ENCODE data around the gene BCL2L13.
"Not testable (repeated sequence)": the region's sequence is repeated elsewhere in the genome, so short reads cannot be mapped to it uniquely, and the experiment has no call there.

Gene BCL2L13

DNA sequence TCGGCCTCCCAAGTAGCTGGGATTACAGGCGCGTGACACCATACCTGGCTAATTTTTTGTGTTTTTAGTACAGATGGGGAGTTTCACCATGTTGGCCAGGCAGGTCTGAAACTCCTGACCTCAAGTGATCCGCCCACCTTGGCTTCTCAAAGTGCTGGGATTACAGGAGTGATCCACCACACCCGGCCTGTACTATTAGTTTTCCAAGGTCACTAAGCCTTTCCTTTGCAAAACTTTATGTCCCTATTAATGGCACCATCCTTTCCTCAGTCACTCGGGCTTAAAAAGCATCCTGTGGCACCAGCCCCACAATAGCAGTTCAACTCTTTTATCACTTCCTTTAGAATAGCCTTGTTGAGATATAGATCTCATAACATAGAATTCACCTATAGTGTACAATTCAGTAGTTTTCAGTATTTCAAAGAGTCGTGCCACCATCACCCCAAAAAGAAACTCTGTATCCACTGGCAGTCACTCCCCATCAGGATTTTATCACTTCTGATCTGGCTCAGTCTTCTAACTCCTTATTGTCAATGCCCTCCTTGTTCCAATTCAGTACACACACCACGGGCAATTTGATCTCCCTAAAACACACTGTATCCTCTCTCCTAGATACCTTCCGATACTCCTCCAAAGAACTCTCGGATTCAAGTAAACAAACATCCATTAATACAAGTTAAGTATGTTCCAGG is 921 bp upstream of the BCL2L13 start:
- DNase-seq: no peak

DNA sequence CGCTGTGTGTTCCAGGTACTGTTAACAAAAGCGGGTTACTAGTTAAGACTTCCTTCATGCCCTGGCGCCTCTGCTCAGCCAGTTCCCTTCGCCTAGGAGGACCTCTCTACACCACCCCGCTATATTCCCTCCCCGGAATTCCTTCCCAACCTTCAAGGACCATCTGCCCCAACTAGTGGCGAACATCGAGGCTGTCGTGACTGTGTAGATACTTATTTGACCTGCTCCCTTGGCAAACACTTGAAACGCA is 450 bp upstream of the BCL2L13 start:
- DNase-seq: peak; percentile 72

DNA sequence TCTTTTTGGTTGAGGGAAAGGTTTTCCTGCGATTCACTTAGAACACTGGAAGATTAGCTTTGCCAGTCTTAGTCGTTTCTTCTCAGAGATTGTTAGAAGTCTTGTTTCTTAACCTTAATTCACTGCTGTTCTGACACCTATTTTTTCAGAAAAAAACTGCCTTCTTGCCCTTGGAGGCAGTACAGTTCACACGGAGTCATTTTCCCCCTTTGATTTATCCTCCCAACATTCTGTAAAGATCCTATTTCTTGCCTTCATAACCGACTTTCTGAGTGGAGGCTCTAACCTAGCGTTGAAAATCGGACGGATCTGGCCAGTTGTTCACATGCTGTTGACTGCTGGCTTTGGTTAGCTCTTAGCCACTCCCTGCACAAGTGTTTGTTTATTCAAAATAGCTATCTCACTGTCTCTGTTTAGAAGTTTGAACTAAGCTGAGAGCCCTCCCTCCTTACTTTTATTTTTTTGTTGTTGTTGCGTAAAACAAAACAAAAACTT is 737 bp downstream of the BCL2L13 start:
- DNase-seq: peak; percentile 13

DNA sequence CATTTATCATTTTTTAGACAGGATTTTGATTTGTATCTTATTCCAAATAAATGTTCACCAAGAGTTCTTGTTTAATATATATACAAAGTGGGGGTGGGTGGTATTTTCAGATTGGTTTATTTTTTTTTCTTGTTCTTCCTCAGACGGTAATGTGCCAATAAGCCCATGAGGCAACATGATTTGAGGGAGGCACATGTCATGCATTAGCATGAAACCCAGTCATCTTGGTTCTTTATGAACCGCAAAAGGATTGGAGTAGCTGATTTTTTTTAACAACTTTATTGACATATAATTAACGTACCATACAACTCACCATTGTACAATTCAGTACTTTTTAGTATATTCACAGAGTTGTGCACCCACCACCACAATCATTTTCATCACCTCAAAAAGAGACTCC is 2.7 kb downstream of the BCL2L13 start:
- no peak for DNase-seq

DNA sequence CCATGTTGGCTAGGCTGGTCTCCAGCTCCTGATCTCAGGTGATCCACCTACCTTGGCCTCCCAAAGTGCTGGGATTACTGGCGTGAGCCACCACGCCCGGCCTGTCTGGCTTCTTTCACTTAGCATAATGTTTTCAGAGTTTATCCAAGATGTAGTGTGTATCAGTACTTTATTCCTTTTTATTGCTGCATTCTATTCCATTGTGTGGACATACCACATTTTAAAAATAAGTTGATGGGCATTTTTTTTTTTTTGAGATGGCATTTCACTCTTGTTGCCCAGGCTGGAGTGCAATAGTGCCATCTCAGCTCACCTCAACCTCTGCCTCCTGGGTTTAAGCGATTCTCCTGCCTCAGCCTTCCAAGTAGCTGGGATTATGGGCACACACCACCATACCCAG is 3.8 kb downstream of the BCL2L13 start:
- DNase-seq: not testable (repeated sequence)

DNA sequence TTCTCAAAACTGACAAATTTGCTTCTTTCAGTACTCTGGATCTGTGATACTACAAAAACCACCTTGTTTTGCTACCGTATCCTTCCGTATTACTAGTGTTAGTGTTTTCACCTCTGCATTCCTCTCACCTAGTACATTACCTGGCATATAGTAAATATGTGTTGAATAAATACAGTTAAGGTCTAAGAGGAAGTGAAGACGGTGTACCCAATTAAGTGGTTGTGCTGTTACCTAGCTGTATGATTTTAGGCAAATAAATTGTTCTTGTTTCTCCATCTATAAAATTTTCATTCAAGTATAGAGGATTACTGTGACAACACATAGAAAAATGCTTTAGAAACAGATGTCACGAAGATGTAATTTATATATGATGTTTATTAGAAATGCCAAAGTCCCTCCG is 8.9 kb downstream of the BCL2L13 start:
- DNase-seq: no peak

DNA sequence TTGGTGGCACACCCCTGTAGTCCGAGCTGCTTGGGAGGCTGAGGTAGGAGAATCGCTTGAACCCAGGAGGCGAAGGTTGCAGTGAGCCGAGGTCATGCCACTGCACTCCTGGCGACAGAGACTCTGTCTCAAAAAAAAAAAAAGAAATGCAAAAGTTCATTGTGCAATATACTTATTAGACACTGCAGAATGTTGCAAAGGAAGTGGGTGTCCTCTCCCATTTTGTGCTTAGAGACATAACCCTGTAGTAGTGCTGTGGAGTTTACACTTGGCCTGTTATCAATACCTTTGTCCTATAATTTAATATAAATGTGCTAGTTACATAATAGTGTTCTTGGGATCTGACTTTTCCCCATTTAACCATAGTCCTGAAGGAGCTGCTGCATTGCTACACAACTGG is 9.4 kb downstream of the BCL2L13 start:
- DNase-seq: no peak

DNA sequence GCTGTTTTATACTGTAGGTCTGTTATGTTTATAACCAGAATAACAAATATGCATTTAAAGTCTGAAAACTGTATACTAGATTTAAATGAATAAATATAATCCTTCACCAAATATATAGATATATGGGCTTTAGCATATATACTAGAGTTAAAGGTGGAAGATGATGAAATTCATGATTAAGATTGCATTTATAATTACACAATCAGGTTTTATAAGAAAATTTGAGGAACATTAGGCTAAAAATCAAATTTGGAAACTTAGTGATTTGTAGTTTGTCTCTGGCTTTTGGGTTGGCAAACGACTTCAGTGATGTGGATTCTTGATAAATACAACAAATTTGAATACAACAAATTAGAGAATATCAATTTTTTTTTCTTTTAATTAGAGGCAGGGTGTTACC is 10.0 kb downstream of the BCL2L13 start:
- no peak for DNase-seq

DNA sequence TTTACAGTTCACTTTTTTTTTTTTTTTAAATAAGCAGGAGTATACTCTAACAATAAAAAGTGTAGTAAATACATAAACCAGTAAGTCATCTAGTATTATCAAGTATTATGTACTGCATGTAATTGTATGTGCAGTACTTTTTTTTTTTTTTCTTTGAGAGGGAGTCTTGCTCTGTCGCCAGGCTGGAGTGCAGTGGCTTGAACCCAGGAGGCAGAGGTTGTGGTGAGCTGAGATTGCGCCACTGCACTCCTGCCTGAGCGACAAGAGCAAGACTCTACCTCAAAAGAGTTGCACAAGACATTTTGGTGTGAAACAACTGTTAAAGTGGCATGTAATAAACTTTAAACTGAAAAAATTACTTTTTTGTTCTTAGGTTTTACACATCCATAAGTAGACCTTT is 16.7 kb downstream of the BCL2L13 start:
- DNase-seq: no peak

DNA sequence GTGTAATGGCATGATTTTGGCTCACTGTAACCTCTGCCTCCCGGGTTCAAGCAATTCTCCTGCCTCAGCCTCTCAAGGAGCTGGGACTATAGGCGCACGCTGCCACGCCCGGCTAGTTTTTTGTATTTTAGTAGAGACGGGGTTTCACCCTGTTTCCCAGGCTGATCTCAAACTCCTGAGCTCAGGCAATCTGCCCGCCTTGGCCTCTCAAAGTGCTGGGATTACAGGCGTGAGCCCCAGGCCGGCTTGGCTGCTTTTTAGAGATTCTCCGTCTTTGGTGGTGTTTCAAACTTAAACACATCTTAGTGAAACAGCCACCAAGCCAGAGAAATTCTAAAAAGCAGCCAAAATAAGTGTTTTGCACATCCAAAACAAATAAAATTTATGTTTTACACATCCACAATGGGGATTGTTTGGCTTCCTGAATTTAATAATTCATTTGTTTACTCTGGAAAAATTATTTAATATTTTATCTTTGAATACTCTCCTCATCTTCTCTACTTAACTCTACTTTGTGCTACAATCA is 18.4 kb downstream of the BCL2L13 start:
- no peak for DNase-seq

DNA sequence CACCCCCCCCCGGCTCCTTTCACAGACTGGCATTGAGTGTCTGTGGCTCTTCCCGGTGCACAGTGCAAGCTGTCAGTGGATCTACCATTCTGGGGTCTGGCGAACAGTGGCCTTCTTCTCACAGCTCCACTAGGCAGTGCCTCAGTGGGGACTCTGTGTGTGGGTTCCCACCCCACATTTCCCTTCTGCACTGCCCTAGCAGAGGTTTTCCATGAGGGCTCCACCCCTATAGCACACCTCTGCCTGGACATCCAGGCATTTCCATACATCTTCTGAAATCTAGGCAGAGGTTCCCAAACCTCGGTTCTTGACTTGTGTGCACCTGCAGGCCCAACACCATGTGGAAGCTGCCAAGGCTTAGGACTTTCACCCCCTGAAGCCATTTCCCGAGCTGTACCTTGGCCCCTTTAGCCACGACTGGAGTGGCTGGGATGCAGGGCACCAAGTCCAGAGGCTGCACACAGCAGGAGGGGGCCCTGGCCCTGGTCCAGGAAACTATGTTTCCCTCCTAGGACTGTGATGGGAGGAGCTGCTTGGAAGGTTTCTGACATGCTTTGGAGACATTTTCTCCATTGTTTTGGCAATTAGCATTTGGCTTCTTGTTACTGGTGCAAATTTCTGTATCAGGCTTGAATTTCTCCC is 26.0 kb downstream of the BCL2L13 start:
- DNase-seq: no peak

DNA sequence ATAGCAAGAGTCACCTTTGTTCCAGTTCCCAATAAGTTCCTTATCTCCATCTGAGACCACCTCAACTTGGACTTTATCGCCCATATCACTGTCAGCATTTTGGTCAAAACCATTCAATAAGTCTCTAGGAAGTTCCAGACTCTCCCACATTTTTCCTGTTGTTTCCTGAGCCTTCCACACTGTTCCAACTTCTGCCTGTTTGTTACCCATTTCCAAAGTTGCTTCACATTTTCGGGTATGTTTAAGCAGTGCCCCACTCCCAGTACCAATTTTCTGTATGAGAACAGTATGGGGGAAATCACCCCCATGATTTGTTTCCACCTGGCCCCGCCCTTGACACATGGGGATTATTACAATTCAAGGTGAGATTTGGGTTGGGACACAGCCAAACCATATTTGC is 26.7 kb downstream of the BCL2L13 start:
- no peak for DNase-seq

DNA sequence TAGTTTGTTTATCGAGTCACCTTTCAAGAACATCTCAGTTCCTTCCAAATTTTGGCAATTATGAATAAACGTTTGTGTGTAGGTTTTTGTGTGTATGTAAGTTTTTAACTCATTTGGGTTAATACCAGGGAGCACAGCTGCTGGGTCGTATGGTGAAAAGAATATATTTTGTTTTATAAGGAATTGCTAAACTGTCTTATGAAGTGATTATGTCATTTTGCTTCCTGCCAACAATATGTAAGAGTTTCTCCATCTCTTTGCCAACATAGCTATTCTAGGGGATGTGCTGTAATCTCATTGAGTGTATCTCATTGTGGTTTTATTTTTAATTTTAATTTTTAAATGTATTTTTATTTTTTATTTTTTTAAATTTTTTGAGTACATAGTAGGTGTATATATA is 27.3 kb downstream of the BCL2L13 start:
- no peak for DNase-seq

DNA sequence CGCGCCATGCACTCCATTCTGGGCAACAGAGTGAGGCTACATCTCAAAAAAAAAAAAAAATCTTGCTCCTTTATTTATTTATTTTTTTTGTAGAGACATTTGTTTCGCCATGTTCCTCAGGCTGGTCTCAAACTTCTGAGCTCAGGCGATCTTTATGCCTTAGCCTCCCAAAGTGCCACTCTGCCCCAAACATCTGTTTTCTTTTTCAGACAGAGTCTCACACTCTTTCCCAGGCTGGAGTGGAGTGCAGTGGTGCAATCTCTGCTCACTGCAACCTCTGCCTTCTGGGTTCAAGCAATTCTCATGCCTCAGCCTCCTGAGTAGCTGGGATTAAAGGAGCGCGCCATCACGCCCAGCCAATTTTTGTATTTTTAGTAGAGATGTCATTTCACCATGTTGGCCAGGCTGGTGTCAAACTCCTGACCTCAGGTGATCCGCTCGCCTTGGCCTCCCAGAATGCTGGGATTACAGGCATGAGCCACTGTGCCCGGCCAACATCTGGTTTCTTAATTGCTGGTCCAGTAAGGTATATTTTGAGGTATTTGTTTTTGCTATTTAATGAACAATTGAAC is 33.0 kb downstream of the BCL2L13 start:
- DNase-seq: not testable (repeated sequence)

DNA sequence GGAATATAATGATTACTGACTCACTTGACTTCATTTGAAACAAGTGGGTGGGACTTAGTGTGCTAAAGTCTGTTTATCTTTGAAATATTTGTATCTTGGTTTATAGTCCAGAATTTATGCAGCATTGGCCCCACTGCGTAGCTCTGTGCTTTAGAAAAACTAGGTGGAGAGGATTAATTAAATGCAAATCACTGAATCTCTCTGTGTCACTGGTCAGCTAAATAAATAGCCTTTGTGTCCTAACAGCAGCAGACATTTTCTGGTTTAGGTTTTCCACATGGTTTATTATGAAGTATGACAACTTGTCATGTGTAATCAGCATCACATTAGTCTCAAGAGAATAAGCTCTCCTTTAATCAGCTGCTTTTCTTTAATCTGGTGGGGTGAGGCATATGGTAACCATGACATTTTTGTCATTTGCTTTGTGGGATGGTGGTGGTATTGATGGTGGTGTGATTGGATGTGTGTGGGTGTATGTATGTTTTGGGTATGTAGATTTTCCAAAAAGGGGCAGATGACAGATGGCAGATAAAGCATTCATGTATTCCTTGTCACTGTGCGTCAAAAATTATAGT is 33.9 kb downstream of the BCL2L13 start:
- DNase-seq: no peak

DNA sequence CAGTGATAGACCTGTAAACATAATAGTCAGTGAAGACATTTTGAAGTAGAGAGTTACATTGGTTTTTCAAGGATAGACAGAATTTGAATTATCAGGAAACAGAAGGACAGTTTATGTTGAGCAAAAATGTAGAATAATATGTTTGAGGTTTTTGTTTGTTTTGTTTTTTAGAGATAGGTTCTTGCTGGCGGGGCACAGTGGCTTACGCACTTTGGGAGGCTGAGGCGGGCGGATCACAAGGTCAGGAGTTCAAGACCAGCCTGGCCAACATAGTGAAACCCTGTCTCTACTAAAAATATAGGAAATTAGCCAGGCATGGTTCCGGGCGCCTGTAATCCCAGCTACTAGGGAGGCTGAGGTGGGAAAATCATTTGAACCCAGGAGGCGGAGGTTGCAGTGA is 35.6 kb downstream of the BCL2L13 start:
- DNase-seq: no peak

DNA sequence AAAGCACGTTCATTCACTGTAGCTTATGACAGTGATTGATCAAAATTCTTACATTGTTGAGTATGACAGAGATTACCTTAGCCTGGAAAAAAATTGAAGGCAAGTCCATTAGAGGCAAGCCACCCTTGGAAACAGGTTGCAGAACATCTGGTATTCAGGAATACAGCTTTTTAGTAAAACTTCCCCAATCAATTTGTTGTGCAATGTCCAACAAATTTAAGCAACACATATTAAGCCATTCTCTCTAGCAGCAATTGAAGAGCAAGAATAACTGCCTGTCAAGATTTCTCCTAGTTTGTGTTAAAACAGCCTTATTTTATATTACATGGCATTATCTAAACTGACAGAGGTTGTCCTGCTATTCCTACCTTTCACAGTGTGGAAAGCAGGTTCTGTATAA is 37.0 kb downstream of the BCL2L13 start:
- no peak for DNase-seq

DNA sequence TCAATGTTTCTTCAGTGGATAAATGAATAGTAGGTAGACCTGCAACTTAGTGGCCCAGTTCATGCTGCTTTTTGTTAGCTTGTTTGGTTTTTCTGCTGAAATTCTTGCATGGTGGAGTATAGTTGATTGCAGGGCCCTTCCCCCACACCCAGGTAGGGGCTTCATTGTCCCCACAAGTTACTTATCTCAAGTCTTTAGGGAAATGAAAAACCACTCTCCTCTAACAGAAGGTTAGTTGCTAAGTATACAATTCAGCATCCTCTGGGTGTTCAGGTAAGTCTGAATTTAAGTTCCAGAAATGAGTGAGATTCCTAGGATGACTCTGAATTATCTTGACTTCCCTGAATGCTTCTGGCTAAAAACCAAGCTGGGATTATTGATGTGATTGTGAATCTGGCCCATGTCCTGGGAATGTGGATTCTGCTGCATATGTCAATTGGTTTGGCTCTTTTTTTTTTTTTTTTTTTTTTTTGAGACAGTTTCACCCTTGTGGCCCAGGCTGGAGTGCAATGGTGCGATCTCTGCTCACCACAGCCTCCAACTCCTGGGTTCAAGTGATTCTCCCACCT is 40.3 kb downstream of the BCL2L13 start:
- no peak for DNase-seq

DNA sequence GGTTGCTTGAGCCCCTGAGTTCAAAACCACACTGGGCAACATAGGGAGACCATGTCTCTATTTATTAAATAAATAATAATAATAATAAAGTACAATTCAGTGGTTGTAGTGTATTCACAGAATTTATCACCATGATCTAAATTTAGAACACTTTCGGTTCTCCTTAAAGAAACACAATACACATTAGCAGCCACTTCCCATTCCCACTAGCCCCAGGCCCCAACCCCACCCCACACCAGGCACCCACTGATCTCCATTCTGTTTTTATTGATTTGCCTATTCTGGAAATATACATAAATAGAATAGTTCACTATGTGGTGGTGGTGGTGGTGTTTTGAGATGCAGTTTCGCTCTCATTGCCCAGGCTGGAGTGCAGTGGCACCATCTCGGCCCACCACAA is 45.7 kb downstream of the BCL2L13 start:
- no peak for DNase-seq

DNA sequence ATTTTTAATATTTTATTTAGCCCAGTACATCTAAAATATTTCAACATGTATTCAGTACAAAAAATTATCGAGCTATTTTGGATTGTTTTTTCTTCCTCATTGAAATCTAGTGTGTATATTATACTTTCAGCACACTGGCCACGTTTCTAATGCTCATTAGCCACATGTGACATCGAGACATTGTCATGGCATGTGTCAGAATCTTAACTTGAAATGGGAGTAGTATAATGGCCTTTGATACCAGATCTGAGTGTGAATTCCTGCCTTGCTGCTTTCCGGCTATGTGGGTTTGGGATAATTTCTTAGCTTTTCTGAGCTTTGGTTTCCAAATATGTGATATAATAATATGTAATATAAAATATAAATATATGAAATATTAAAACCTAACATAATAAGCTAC is 54.3 kb downstream of the BCL2L13 start:
- no peak for DNase-seq

DNA sequence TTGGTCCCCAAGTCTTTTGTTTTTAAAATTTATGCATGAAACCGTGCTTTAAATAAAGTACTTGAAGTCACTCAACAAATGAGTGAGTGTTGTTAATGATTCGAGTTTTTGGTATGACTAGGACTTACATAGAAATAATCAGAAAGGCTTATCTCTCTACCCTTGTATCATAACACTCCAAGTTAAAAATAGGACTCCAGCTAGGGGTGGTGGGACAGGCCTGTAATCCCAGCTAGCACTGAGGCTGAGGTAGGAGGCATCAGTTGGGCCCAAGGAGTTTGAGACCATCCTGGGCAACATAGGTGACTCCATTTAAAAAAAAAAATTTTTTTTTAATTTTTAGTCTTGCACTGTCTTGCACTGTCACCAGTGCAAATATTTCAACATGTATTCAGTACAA is 55.6 kb downstream of the BCL2L13 start:
- DNase-seq: no peak

DNA sequence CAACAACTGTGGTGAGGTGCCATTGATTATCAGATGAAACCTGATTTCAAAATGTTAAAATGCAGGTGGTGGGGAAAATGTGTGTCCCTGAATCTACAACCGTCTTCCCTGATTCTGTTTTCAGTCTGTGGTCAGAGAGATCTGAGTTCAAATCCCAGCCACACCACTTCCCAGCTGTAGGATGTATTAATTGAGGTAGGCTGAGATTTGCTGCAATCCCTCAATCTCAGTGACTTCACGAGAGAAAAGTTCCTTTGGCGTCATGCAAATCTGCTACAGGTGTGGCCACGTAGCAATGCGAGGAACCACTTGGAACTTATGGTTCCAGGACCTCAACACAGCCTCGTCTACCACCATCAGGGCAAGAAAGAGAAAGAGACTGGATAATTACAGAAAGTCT is 56.2 kb downstream of the BCL2L13 start:
- no peak for DNase-seq

DNA sequence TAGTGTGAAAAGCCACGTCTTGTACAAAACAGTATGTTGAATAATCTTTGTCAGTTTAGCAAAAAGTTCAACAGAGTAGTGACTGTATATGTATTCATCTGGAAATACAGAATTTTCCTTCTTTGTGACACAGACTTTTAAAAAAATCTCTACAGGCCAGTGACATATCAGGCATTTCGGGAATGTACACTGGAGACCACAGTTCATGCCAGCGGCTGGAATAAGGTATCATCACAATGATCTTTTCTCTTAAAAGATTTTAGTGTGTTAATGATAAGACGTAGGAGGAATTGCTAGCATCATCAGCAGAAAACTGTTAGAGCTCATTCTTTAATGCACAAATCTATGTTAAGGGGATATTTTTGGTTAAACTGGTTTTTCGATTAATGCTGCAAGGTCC is 57.4 kb downstream of the BCL2L13 start:
- no peak for DNase-seq

DNA sequence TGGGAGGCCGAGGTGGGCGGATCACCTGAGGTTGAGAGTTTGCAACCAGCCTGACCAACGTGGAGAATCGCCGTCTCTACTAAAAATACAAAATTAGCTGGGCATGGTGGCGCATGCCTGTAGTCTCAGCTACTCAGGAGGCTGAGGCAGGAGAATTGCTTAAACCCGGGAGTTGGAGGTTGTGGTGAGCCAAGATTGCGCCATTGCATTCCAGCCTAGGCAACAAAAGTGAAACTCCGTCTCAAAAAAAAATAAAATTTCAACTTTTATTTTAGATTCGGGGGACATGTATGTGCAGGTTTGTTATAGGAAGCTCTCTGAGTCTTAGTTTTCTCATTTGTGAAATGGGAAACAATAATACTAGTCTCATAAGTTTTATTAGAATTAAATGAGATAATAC is 58.6 kb downstream of the BCL2L13 start:
- not testable (repeated sequence) for DNase-seq
